Gastroesophageal sphincter (tissue), 4 donors: ENCODE measurements around the gene STK25. TPM values are rescaled to one million over a fixed set of nuclear protein-coding genes. Genes with fewer than 3 reads are reported as not detected.

Source experiments
- ATAC-seq: fragments of 150-250 bp; one replicate; pipeline ENCODE4 v1.9.1; 2016; ENCODE audit warnings: mild to moderate bottlenecking, moderate library complexity
- H3K27ac ChIP-seq, 4 donors: fragments of 200-600 bp; sonication (generic) in 3 of 4; 1 replicate in 3 of 4; 2 replicates in 1 of 4; pipeline ENCODE4 v1.5.1; 2016 to 2019
- H3K27me3 ChIP-seq: fragments of 200-600 bp; sonication (generic); one replicate; pipeline ENCODE4 v1.5.1; 2019
- H3K36me3 ChIP-seq, 2 donors: fragments of 200-600 bp; sonication (generic); one replicate each; pipeline ENCODE4 v1.5.1; 2019; ENCODE audit warnings: control low read depth in 1 of 2
- H3K4me1 ChIP-seq, 3 donors: fragments of 200-600 bp; sonication (generic); 1 replicate in 2 of 3; 2 replicates in 1 of 3; pipeline ENCODE4 v1.5.1; 2016 to 2019; ENCODE audit warnings: control low read depth in 2 of 3
- H3K4me3 ChIP-seq, 2 donors: fragments of 200-600 bp; sonication (generic); one replicate each; pipeline ENCODE4 v1.5.1; 2019; ENCODE audit warnings: mild to moderate bottlenecking in 1 of 2, moderate library complexity in 1 of 2
- H3K9me3 ChIP-seq, 3 donors: fragments of 200-600 bp; sonication (generic); one replicate each; pipeline ENCODE4 v1.5.1; 2017 to 2019; ENCODE audit warnings: control low read depth in 2 of 3
- CTCF ChIP-seq, 4 experiments: fragments of 200-600 bp in 2 of 4; fragments of 450-650 bp in 2 of 4; sonication (generic) in 1 of 4; IDR thresholded peaks; one replicate each; pipeline ENCODE4 v1.5.1; 2017 to 2019; ENCODE audit warnings: antibody characterized with exemption in 4 of 4, mild to moderate bottlenecking in 2 of 4, moderate library complexity in 2 of 4
- EP300 ChIP-seq: sonication (generic); formaldehyde crosslinking; IDR thresholded peaks from one replicate; pipeline ENCODE4 v1.6.1; 2017; ENCODE audit warnings: antibody characterized with exemption, mild to moderate bottlenecking
- POLR2A ChIP-seq, 2 donors: fragments of 450-650 bp; IDR thresholded peaks; one replicate each; pipeline ENCODE4 v1.6.1; 2017; ENCODE audit warnings: antibody characterized with exemption in 2 of 2, mild to moderate bottlenecking in 2 of 2, moderate library complexity in 1 of 2
- POLR2AphosphoS5 ChIP-seq: sonication (generic); formaldehyde crosslinking; IDR thresholded peaks from one replicate; pipeline ENCODE4 v1.6.1; 2017; ENCODE audit warnings: antibody characterized with exemption
- WGBS, 2 donors: methylation state at CpG; one replicate each; pipeline ENCODE4 v1.1.5; 2018; ENCODE audit warnings: low coverage in 1 of 2; 5-methylcytosine and 5-hydroxymethylcytosine counted together
- total RNA-seq, 4 donors: library from RNA; depleted of rRNA; stranded (reverse); fragments of >200 nt; gene quantifications; one replicate each; pipeline ENCODE4 v1.1.0, GENCODE V29; 2016

The STK25 gene
- total RNA-seq: 100 to 1,000 TPM; 125 to 234 (median 174) TPM

GRCh38 chr2:241508240-241509154 lies at the start of gene STK25:
Gene STK25, minus strand, starts transcription at chr2:241508584. Its CDS starts 549 bp downstream, at chr2:241508035.
- no peaks in the 10 kb centered on the region for H3K27me3 ChIP-seq
- peaks cover 0 to 7% of the 10 kb centered on the region in 2 donors for H3K36me3 ChIP-seq
- TF ChIP-seq POLR2A (IDR thresholded peaks at IDR 0.05) (peak; percentile 61 to 64), POLR2AphosphoS5 (peak; percentile 72), EP300 (no peak), CTCF (IDR thresholded peaks at IDR 0.05) (peak in 1 of 4 experiments; percentile 4)
- ATAC-seq: peak; percentile 99
- H3K4me1 ChIP-seq: peaks cover 0 to 47% (median 35%) of the 10 kb centered on the region in 3 donors
- WGBS, 2 donors: no CpG with 5 or more reads among the region's 122 CpGs
- peak within 1 kb of the TSS; percentile 89 to 100 for H3K4me3 ChIP-seq
- H3K9me3 ChIP-seq: no peaks in the 10 kb centered on the region
- H3K27ac ChIP-seq: peak within 1 kb of the TSS; percentile 60 to 93 (median 88)

- H3K4me1 ChIP-seq: peaks cover 0 to 38% (median 19%) of the 10 kb centered on the region in 3 donors
- H3K27me3 ChIP-seq: peaks cover 7% of the 10 kb centered on the region
- no peak overlapping the region for H3K4me3 ChIP-seq
- H3K36me3 ChIP-seq: no peaks in the 10 kb centered on the region
- no peak overlapping the region for H3K27ac ChIP-seq
- peaks cover 0 to 14% (median 0%) of the 10 kb centered on the region in 3 donors for H3K9me3 ChIP-seq
- no peak for ATAC-seq
- TF ChIP-seq POLR2AphosphoS5: no peak
- no peak for TF ChIP-seq CTCF (IDR thresholded peaks at IDR 0.05)
- no peak for TF ChIP-seq POLR2A (IDR thresholded peaks at IDR 0.05)
- TF ChIP-seq EP300: no peak
These were observed 48.4 kb upstream of the STK25 start for GRCh38 chr2:241556746-241557145.

GRCh38 chr2:241555711-241556110 lies 47.3 kb upstream of the STK25 start:
- H3K27ac ChIP-seq: no peak overlapping the region
- H3K4me1 ChIP-seq: peaks cover 0 to 36% (median 15%) of the 10 kb centered on the region in 3 donors
- no peak for TF ChIP-seq POLR2AphosphoS5
- no peak for TF ChIP-seq CTCF (IDR thresholded peaks at IDR 0.05)
- no peak for TF ChIP-seq POLR2A (IDR thresholded peaks at IDR 0.05)
- H3K9me3 ChIP-seq: peaks cover 0 to 14% (median 0%) of the 10 kb centered on the region in 3 donors
- H3K4me3 ChIP-seq: no peak overlapping the region
- ATAC-seq: no peak
- peaks cover 7% of the 10 kb centered on the region for H3K27me3 ChIP-seq
- no peaks in the 10 kb centered on the region for H3K36me3 ChIP-seq
- 86% methylated on average over 1 of the region's 3 CpGs; no CpG with 5 or more reads in 1 of the 2 donors for WGBS, 2 donors

GRCh38 chr2:241554610-241555322 lies 46.4 kb upstream of the STK25 start:
- 75 to 93% methylated on average over 3 to 4 of the region's 7 CpGs for WGBS, 2 donors
- H3K27me3 ChIP-seq: peaks cover 7% of the 10 kb centered on the region

More at GRCh38 chr2:241554610-241555322, 46.4 kb upstream of the STK25 start:
- Histone ChIP-seq H3K4me1 (peaks cover 0 to 36% (median 11%) of the 10 kb centered on the region in 3 donors), H3K36me3 (no peaks in the 10 kb centered on the region), H3K4me3 (no peak overlapping the region), H3K9me3 (peaks cover 0 to 14% (median 0%) of the 10 kb centered on the region in 3 donors), H3K27ac (no peak overlapping the region)
- TF ChIP-seq POLR2A (IDR thresholded peaks at IDR 0.05) (no peak), CTCF (IDR thresholded peaks at IDR 0.05) (no peak), POLR2AphosphoS5 (no peak), EP300 (no peak)
- ATAC-seq: no peak
